ENCODE measurements around the gene CD302. TPM values are rescaled to one million over a fixed set of nuclear protein-coding genes. Genes with fewer than 3 reads are reported as not detected.
"Not testable (repeated sequence)": the region's sequence is repeated elsewhere in the genome, so short reads cannot be mapped to it uniquely, and the experiment has no call there.

The CD302 gene
- total RNA-seq = under 1 TPM; 0.42 to 0.73 TPM

GRCh38 chr2:159797543-159798375 lies at the start of gene CD302:
TSS of gene CD302 (minus strand) at chr2:159798208. CDS start at chr2:159798198, 10 bp downstream.
- H3K27me3 Mint-ChIP-seq = peaks cover 46% of the 10 kb centered on the region
- peak within 1 kb of the TSS; percentile 53 for H3K4me3 Mint-ChIP-seq
- peaks cover 13% of the 10 kb centered on the region for H3K36me3 Mint-ChIP-seq (ENCODE audit: low read depth)
- no peak within 1 kb of the TSS for H3K27ac Mint-ChIP-seq
- CTCF ChIA-PET = no interaction called here
- POLR2A ChIA-PET = no interaction called here
- H3K4me1 Mint-ChIP-seq = peaks cover 13% of the 10 kb centered on the region
- peak; percentile 6 for DNase-seq
- no peaks in the 10 kb centered on the region for H3K9me3 Mint-ChIP-seq

- DNase-seq = no peak
- Mint-ChIP-seq H3K4me1 (no peaks in the 10 kb centered on the region), H3K27ac (no peak overlapping the region), H3K9me3 (no peaks in the 10 kb centered on the region), H3K36me3 (ENCODE audit: low read depth) (peaks cover 29% of the 10 kb centered on the region), H3K4me3 (no peak overlapping the region), H3K27me3 (no peaks in the 10 kb centered on the region)
- ChIA-PET CTCF (no interaction called here), POLR2A (no interaction called here)
Observed at GRCh38 chr2:159846564-159846963, 48.6 kb upstream of the CD302 start.

- H3K9me3 Mint-ChIP-seq = no peaks in the 10 kb centered on the region
- no peak overlapping the region for H3K27ac Mint-ChIP-seq
- no peak for DNase-seq
- no peaks in the 10 kb centered on the region for H3K27me3 Mint-ChIP-seq
- H3K4me3 Mint-ChIP-seq = no peak overlapping the region
- POLR2A ChIA-PET = no interaction called here
- CTCF ChIA-PET = interaction anchor here (0.6 kb wide), 1 partner anchor 261 kb away, joined by 3 read pairs; no protein-coding TSS in a partner anchor
- no peaks in the 10 kb centered on the region for H3K4me1 Mint-ChIP-seq
- H3K36me3 Mint-ChIP-seq (ENCODE audit: low read depth) = peaks cover 14% of the 10 kb centered on the region
Observed at GRCh38 chr2:159840616-159841015, 42.6 kb upstream of the CD302 start.

GRCh38 chr2:159832858-159833257 lies 34.9 kb upstream of the CD302 start:
- Mint-ChIP-seq H3K4me1 (no peaks in the 10 kb centered on the region), H3K36me3 (ENCODE audit: low read depth) (peaks cover 51% of the 10 kb centered on the region), H3K9me3 (peaks cover 2% of the 10 kb centered on the region), H3K27ac (no peak overlapping the region), H3K4me3 (no peak overlapping the region), H3K27me3 (no peaks in the 10 kb centered on the region)
- no peak for DNase-seq
- ChIA-PET POLR2A (interaction anchor here (0.7 kb wide), 1 partner anchor 339 kb away, joined by 3 read pairs; no protein-coding TSS in a partner anchor), CTCF (no interaction called here)

GRCh38 chr2:159832026-159832425 lies 34.0 kb upstream of the CD302 start:
- ChIA-PET CTCF (no interaction called here), POLR2A (interaction anchor here (0.7 kb wide), 1 partner anchor 338 kb away, joined by 3 read pairs; no protein-coding TSS in a partner anchor)
- no peak overlapping the region for H3K4me3 Mint-ChIP-seq
- DNase-seq = no peak
- no peak overlapping the region for H3K27ac Mint-ChIP-seq
- peaks cover 2% of the 10 kb centered on the region for H3K9me3 Mint-ChIP-seq
- peaks cover 58% of the 10 kb centered on the region for H3K36me3 Mint-ChIP-seq (ENCODE audit: low read depth)
- H3K27me3 Mint-ChIP-seq = no peaks in the 10 kb centered on the region
- no peaks in the 10 kb centered on the region for H3K4me1 Mint-ChIP-seq

GRCh38 chr2:159829376-159829775 lies 31.4 kb upstream of the CD302 start:
- H3K9me3 Mint-ChIP-seq = peaks cover 2% of the 10 kb centered on the region

GRCh38 chr2:159828738-159829137 lies 30.7 kb upstream of the CD302 start:
- H3K27ac Mint-ChIP-seq = no peak overlapping the region
- no peaks in the 10 kb centered on the region for H3K27me3 Mint-ChIP-seq
- POLR2A ChIA-PET = no interaction called here
- CTCF ChIA-PET = interaction anchor here (0.6 kb wide), 1 partner anchor 1499 kb away, joined by 6 read pairs; no protein-coding TSS in a partner anchor
- no peak for DNase-seq
- H3K9me3 Mint-ChIP-seq = peaks cover 2% of the 10 kb centered on the region
- no peak overlapping the region for H3K4me3 Mint-ChIP-seq
- H3K36me3 Mint-ChIP-seq (ENCODE audit: low read depth) = peaks cover 79% of the 10 kb centered on the region
- no peaks in the 10 kb centered on the region for H3K4me1 Mint-ChIP-seq

More at GRCh38 chr2:159829376-159829775, 31.4 kb upstream of the CD302 start:
- Mint-ChIP-seq H3K36me3 (ENCODE audit: low read depth) (peaks cover 77% of the 10 kb centered on the region), H3K27ac (no peak overlapping the region), H3K27me3 (no peaks in the 10 kb centered on the region), H3K4me3 (no peak overlapping the region), H3K4me1 (no peaks in the 10 kb centered on the region)
- CTCF ChIA-PET = interaction anchor here (0.6 kb wide), 1 partner anchor 1499 kb away, joined by 6 read pairs; no protein-coding TSS in a partner anchor
- POLR2A ChIA-PET = no interaction called here
- DNase-seq = no peak

- peaks cover 66% of the 10 kb centered on the region for H3K36me3 Mint-ChIP-seq (ENCODE audit: low read depth)
- H3K4me3 Mint-ChIP-seq, H3K4me1 Mint-ChIP-seq, H3K9me3 Mint-ChIP-seq, H3K27ac Mint-ChIP-seq, DNase-seq, POLR2A ChIA-PET, H3K27me3 Mint-ChIP-seq: not testable (repeated sequence)
- CTCF ChIA-PET = interaction anchor here (0.6 to 1.7 kb wide), 2 partner anchors 13 to 372 kb away, joined by 5 read pairs; no protein-coding TSS in a partner anchor
Observed at GRCh38 chr2:159822478-159822833, 24.4 kb upstream of the CD302 start.

- H3K27me3 Mint-ChIP-seq, H3K4me3 Mint-ChIP-seq, H3K27ac Mint-ChIP-seq, DNase-seq, H3K4me1 Mint-ChIP-seq, H3K9me3 Mint-ChIP-seq, POLR2A ChIA-PET: not testable (repeated sequence)
- peaks cover 64% of the 10 kb centered on the region for H3K36me3 Mint-ChIP-seq (ENCODE audit: low read depth)
- CTCF ChIA-PET = interaction anchor here (0.6 to 1.7 kb wide), 2 partner anchors 13 to 372 kb away, joined by 5 read pairs; no protein-coding TSS in a partner anchor
Observed at GRCh38 chr2:159821775-159822477, 23.9 kb upstream of the CD302 start.

- H3K4me1 Mint-ChIP-seq = no peaks in the 10 kb centered on the region
- ChIA-PET CTCF (interaction anchor here (1.7 kb wide), 1 partner anchor 11 kb away, joined by 4 read pairs; no protein-coding TSS in a partner anchor), POLR2A (no interaction called here)
- H3K27ac Mint-ChIP-seq = no peak overlapping the region
- H3K4me3 Mint-ChIP-seq = no peak overlapping the region
- peaks cover 48% of the 10 kb centered on the region for H3K36me3 Mint-ChIP-seq (ENCODE audit: low read depth)
- H3K9me3 Mint-ChIP-seq = no peaks in the 10 kb centered on the region
- no peak for DNase-seq
- no peaks in the 10 kb centered on the region for H3K27me3 Mint-ChIP-seq
Observed at GRCh38 chr2:159818940-159819339, 20.9 kb upstream of the CD302 start.

GRCh38 chr2:159817283-159817682 lies 19.3 kb upstream of the CD302 start:
- H3K36me3 Mint-ChIP-seq (ENCODE audit: low read depth) = peaks cover 47% of the 10 kb centered on the region
- CTCF ChIA-PET = interaction anchor here (1.5 to 1.7 kb wide), 2 partner anchors 10 to 45 kb away, joined by 3 to 4 read pairs; no protein-coding TSS in a partner anchor
- no peaks in the 10 kb centered on the region for H3K9me3 Mint-ChIP-seq
- POLR2A ChIA-PET = no interaction called here
- H3K4me3 Mint-ChIP-seq = no peak overlapping the region
- H3K4me1 Mint-ChIP-seq = peaks cover 2% of the 10 kb centered on the region
- DNase-seq = no peak
- H3K27me3 Mint-ChIP-seq = no peaks in the 10 kb centered on the region
- no peak overlapping the region for H3K27ac Mint-ChIP-seq

GRCh38 chr2:159811232-159811631 lies 13.2 kb upstream of the CD302 start:
- peaks cover 2% of the 10 kb centered on the region for H3K4me1 Mint-ChIP-seq
- POLR2A ChIA-PET = no interaction called here
- no peak for DNase-seq
- H3K4me3 Mint-ChIP-seq = no peak overlapping the region
- H3K36me3 Mint-ChIP-seq (ENCODE audit: low read depth) = peaks cover 32% of the 10 kb centered on the region
- no peak overlapping the region for H3K27ac Mint-ChIP-seq
- no peaks in the 10 kb centered on the region for H3K9me3 Mint-ChIP-seq
- H3K27me3 Mint-ChIP-seq = no peaks in the 10 kb centered on the region
- CTCF ChIA-PET = no interaction called here

GRCh38 chr2:159808032-159808425 lies 10.0 kb upstream of the CD302 start:
- Mint-ChIP-seq H3K9me3 (no peaks in the 10 kb centered on the region), H3K4me3 (no peak overlapping the region), H3K36me3 (ENCODE audit: low read depth) (peaks cover 26% of the 10 kb centered on the region), H3K27me3 (no peaks in the 10 kb centered on the region), H3K4me1 (peaks cover 2% of the 10 kb centered on the region), H3K27ac (no peak overlapping the region)
- DNase-seq = no peak
- ChIA-PET CTCF (interaction anchor here (1.2 to 1.8 kb wide), 2 partner anchors 10 to 15 kb away, joined by 4 to 5 read pairs; no protein-coding TSS in a partner anchor), POLR2A (no interaction called here)

All from activated CD4-positive, alpha-beta T cell treated with anti-CD3 and anti-CD28 coated beads, Interleukin-2, amount 10 ng/mL, durations not matched to agents 7 days and 5 days (primary cell).